Activated CD8-positive, alpha-beta memory T cell treated with anti-CD3 and anti-CD28 coated beads for 1 hour (primary cell): ENCODE results near the gene OSBPL8.

Experiments
- DNase-seq, 2 donors: peaks; one replicate each; pipeline ENCODE4 v3.0.0-alpha.2; 2020; ENCODE audit warnings: low read depth in 1 of 2; ENCODE audit errors: extremely low read depth in 1 of 2

The OSBPL8 gene

GRCh38 chr12:76471579-76471978 lies 88.0 kb downstream of the OSBPL8 start:
- no peak for DNase-seq

- DNase-seq, result no peak
These were observed 89.3 kb downstream of the OSBPL8 start for GRCh38 chr12:76470028-76470939.

- no peak for DNase-seq
These were observed 94.9 kb downstream of the OSBPL8 start for GRCh38 chr12:76464631-76465166.

GRCh38 chr12:76462668-76463224 lies 96.8 kb downstream of the OSBPL8 start:
- no peak for DNase-seq

GRCh38 chr12:76460807-76461206 lies 98.8 kb downstream of the OSBPL8 start:
- no peak for DNase-seq

GRCh38 chr12:76457818-76458217 lies 101.8 kb downstream of the OSBPL8 start:
- DNase-seq, result no peak

GRCh38 chr12:76457010-76457409 lies 102.6 kb downstream of the OSBPL8 start:
- DNase-seq, result no peak

- DNase-seq, result no peak
These were observed 103.8 kb downstream of the OSBPL8 start for GRCh38 chr12:76455582-76456345.

- DNase-seq, result no peak
These were observed 108.0 kb downstream of the OSBPL8 start for GRCh38 chr12:76451528-76451927.

GRCh38 chr12:76450690-76451089 lies 108.9 kb downstream of the OSBPL8 start:
- no peak for DNase-seq

- no peak for DNase-seq
These were observed 109.6 kb downstream of the OSBPL8 start for GRCh38 chr12:76449993-76450392.

- DNase-seq, result no peak
These were observed 110.0 kb downstream of the OSBPL8 start for GRCh38 chr12:76449583-76449982.

GRCh38 chr12:76449016-76449415 lies 110.6 kb downstream of the OSBPL8 start:
- DNase-seq, result no peak

GRCh38 chr12:76446090-76446489 lies 113.5 kb downstream of the OSBPL8 start:
- no peak for DNase-seq

GRCh38 chr12:76445462-76445861 lies 114.1 kb downstream of the OSBPL8 start:
- DNase-seq, result no peak

GRCh38 chr12:76444408-76444984 lies 115.1 kb downstream of the OSBPL8 start:
- no peak for DNase-seq

GRCh38 chr12:76441016-76441415 lies 118.6 kb downstream of the OSBPL8 start:
- no peak for DNase-seq

- DNase-seq, result no peak
These were observed 126.8 kb downstream of the OSBPL8 start for GRCh38 chr12:76432733-76433132.

GRCh38 chr12:76428117-76428516 lies 131.5 kb downstream of the OSBPL8 start:
- DNase-seq, result no peak

- DNase-seq, result no peak
These were observed 133.4 kb downstream of the OSBPL8 start for GRCh38 chr12:76426160-76426559.

- no peak for DNase-seq
These were observed 134.6 kb downstream of the OSBPL8 start for GRCh38 chr12:76424941-76425340.
